GM19035 (cell line): ENCODE results near the gene TK1.
"Not testable (repeated sequence)": the region's sequence is repeated elsewhere in the genome, so short reads cannot be mapped to it uniquely, and the experiment has no call there.

ENCODE experiments used
- ATAC-seq: cut with Tn5 transposase; IDR thresholded peaks from one replicate; pipeline ENCODE4 v1.9.1; 2021; ENCODE audit not compliant: unreplicated experiment

The TK1 gene

DNA sequence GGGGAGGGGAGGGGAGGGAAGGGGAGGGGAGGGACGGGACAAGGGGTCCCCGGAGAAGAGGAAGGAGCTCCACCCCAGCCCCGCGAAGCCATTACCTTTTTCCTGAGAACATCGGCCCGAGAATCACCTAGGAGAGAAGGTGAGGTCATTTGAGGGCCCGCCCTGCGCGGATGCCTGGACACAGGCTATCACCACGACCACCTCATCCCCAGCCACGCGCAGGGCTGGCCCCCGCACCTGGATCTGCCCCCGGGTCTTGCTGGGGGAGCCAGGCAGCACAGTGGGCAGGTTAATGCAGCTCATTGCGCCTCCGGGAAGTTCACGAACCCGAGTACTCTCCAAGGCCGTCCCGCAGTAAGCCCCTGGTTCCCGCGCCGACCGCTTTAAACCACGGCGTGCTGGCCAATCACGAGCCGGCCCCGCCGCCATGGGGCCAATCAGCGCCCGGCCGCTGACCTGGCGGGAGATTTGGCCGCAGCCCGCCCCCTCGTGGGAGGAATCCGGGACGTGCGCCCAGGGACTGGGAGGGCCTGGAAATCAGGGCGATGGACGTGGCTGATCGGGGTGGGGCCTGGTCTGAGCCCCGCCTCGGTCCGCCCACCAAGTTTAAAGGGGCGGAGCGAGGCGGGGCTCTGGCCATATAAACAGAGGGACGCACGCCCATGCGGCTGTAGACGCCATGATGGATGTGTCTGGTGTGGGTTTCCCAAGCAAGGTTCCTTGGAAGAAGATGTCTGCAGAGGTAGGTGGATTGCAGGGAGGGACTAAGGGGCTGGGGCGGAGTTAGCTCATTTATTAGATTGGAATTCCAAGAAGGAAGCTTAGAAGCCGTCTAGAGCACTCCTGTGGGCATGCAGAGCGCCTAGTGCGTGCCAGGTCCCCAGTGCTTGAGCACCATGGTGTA is at the start of gene TK1, which contains the start of gene AFMID:
Gene TK1, minus strand, starts transcription at position 361 of the 904 bp plus-strand sequence. Its CDS starts 58 bp downstream, at position 303.
Gene AFMID, plus strand, starts transcription at position 671 of the 904 bp plus-strand sequence. Its CDS starts 9 bp downstream, at position 680.
- peak; percentile 90 for ATAC-seq

GRCh38 chr17:78235885-78236284 is 49.0 kb upstream of the TK1 start:
- no peak for ATAC-seq

- not testable (repeated sequence) for ATAC-seq
These were observed 48.2 kb upstream of the TK1 start for GRCh38 chr17:78235022-78235421.

DNA sequence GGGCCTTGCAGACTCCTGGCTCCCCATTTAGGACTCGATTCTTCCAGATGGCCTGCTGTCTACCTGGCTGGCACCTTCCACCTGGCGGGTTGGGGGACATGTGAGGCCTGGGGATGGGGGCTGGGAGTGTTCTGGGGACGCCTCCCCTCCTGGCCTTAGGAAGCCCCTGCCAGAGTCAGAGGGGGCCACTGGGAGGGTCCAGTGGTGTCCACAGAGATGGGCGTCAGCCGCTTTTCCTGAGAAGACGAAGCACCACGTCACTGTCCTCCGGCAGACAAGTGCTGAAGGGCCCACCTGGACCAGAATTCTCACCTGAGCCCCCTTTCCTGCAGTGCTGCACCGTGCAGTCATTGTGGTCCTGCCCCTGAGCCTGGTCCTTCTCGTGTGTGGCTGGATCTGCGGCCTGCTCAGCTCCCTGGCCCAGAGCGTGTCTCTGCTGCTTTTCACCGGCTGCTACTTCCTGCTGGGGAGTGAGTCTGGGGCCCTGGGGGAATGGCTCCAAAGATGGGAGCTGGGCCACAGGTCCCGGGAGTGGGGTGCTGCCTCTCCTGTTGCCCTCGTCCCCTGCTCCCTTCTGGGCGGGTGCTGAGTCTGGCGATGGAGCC is 47.5 kb upstream of the TK1 start:
- no peak for ATAC-seq

DNA sequence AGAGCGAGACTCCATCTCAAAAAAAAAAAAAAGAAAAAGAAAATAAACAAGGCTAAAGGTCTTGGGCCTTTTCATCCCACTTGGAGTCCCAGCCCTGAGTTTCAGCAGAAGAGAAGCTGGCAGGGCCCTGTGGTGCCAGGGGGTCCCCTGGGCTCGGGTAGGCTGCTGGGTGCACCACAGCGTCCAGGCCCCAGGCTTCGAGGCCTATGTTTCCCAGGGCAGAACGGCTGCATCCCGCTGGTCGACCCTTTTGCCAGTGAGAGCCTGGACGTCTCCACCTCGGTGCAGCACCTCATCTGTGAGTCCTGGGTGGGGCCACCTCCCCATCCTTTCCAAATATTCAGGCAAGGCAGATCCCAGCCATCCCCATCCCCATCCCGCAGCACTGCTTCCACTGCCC is 46.8 kb upstream of the TK1 start:
- ATAC-seq: no peak

- ATAC-seq: no peak
These were observed 46.0 kb upstream of the TK1 start for GRCh38 chr17:78232859-78233173.

DNA sequence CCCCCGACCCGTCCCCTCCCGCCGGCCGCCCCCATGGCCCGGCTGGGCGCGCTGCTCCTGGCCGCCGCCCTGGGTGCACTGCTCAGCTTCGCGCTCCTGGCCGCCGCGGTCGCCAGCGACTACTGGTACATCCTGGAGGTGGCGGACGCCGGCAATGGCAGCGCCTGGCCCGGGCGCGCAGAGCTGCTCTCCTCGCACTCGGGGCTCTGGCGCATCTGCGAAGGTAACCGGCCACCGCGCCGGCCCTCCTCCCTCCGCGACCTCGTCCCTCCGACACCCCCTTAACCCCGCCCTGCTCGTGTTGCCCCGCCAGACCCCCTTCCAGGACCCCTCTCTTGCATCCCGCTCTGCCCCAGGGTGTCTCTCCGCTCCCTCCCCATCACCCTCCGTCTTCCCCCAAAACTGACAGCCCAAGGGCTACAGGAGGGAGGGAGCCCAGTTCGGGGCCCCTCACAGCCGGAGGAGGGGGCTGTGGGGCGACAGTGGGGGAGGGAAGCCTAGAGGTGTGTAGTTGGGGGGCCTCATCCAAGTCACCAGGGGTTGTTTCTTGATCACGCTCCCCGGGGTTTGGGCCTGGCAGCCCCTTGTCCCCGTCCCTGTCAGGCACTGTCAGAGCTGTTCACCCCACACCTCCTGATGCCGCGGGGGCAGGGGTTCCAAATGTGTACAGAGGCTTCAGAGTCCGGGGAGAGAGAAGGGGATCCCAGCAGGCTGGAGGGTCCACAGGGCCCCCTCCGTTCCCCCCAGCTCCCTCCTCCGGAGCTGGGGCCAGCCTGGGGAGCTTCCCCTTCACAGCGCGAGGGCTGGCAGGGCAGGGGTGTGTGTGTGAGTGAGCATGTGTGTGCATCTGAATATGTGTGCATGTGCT is 45.4 kb upstream of the TK1 start:
- no peak for ATAC-seq

DNA sequence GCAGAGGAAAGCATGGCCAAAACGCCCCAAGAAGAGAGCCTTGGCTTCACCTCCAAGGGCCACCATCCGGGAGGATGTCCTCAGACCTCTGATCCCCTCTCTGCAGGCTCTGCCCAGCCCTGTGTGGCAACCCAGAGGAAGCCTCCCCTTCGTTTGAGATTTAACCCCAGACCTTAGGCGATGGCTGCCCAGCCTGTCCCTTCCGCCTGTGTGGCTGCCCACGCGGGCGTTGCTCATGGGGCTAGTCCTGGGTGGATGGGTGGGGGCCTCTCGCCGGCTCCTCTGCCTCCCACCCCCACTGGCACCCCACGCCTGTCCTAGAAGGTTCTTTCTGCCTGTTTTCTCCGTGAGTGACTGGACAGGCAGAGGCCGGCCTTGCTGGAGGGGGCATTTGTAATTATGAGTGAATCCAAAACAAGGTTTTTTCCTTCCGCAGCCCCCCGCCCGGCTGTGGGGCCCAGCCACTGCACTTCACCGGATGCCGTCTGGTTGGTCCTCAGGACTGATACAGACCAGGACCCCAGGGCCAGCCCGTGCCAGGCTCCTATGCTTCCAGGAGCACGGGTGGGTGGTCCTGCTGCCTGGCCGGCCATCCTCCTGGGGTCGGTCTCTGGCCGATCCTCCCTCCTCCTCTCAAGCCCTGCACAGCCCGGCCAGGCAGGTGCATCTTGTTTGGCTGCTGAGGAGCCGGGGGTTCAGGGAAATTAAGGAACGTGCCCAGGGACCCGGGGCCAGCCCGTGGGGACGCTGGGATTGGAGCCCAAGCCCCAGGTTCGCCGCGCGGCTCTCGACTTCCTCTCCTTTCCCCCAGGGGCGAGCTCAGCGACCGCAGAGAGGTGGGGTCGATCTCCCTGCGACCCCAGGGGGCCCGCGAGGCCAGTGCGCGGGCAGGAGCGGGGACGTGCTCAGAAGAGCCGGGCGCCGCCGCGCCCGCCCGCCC is 44.4 kb upstream of the TK1 start, which contains the start of gene TMEM235:
Gene TMEM235, plus strand, starts transcription at position 636 of the 940 bp plus-strand sequence. CDS start 393 bp downstream, outside the sequence.
- ATAC-seq: no peak

- no peak for ATAC-seq
These were observed 43.6 kb upstream of the TK1 start for GRCh38 chr17:78230252-78230962.

DNA sequence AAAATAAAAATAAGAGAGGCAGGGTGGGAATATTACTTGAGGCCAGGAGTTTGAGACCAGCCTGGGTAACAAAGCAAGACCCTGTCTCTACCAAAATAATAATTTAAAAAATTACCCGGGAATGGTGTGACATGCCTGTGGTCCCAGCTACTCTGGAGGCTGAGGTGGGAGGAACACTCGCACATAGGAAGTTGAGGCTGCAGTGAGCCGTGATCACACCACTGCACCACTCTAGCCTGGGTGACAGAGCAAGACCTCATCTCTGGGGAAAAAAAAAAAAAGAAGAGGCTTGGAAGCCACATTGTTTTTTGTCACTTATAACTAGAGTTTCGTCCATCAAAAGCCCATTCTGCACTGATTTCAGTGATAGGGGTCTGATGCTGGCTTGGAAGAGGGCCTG is 41.3 kb upstream of the TK1 start:
- ATAC-seq: no peak

- ATAC-seq: no peak
These were observed 40.6 kb upstream of the TK1 start for GRCh38 chr17:78227455-78227916.

GRCh38 chr17:78226759-78227454 is 40.1 kb upstream of the TK1 start:
- ATAC-seq: no peak

DNA sequence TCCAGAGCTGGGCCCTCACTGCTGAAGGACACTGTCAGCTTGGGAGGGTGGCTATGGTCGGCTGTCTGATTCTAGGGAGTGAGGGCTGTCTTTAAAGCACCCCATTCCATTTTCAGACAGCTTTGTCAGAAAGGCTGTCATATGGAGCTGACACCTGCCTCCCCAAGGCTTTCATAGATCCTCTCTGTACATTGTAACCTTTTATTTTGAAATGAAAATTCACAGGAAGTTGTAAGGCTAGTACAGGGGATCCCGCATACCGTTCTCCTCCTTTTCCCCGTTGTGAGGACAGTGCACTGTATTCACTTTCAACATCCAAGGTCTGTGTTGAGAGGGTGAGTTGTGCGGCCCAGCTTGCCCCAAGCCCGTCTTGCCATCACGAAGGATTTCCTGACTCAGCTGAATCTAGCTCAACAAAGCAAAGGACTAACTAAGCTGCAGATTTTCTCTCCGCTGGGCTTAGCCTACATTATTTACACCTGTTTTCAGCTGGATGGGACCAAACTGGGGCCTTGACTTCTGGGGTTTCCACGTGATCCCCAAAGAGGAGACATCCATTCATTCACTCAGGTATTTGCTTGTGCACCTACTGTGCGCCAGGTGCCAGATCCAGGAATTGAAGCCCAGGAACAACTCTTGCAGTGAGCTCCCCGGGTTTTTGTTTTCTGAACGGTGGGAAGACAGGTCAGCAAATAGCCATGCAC is 39.4 kb upstream of the TK1 start:
- no peak for ATAC-seq

- ATAC-seq: no peak
These were observed 38.4 kb upstream of the TK1 start for GRCh38 chr17:78225088-78225865.

DNA sequence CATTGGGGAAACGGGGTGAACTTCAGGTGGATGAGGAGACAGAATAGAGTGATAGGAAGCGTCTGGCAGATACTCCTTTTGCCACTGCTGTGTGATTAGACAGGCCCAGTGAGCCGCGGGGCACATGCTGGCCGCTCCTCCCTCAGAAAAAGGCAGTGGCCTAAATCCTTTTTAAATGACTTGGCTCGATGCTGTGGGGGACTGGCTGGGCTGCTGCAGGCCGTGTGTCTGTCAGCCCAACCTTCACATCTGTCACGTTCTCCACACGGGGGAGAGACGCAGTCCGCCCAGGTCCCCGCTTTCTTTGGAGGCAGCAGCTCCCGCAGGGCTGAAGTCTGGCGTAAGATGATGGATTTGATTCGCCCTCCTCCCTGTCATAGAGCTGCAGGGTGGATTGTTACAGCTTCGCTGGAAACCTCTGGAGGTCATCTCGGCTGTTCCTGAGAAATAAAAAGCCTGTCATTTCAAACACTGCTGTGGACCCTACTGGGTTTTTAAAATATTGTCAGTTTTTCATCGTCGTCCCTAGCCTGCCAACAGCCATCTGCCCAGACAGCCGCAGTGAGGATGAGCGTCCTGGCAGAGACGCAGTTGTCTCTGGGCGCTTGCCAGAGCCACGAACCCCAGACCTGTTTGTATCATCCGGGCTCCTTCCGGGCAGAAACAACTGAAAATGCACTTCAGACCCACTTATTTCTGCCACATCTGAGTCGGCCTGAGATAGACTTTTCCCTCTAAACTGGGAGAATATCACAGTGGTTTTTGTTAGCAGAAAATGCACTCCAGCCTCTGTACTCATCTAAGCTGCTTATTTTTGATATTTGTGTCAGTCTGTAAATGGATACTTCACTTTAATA is 37.6 kb upstream of the TK1 start:
- no peak for ATAC-seq

- ATAC-seq: no peak
These were observed 36.9 kb upstream of the TK1 start for GRCh38 chr17:78223765-78224164.

- no peak for ATAC-seq
These were observed 36.2 kb upstream of the TK1 start for GRCh38 chr17:78223061-78223460.
